ENCODE results near the gene LIMS3.
"Not testable (repeated sequence)": the region's sequence is repeated elsewhere in the genome, so short reads cannot be mapped to it uniquely, and the experiment has no call there.

DNA sequence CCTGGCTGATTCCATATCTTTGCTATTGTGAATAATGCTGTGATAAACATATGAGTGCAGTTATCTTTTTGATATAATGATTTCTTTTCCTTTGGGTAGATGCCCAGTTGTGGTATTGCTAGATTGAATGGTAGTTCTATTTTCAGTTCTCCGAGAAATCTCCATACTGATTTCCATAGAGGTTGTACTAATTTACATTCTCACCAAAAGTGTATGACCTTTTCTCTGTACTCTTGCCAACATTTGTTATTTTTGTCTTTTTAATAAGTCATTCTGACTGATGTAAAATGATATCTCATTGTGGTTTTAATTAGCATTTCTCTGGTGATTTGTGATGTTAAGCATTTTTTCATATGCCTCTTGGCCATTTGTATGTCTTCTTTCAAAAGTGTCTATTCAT is 16.4 kb upstream of the LIMS3 start:
- TF ChIP-seq, protein P1, sequence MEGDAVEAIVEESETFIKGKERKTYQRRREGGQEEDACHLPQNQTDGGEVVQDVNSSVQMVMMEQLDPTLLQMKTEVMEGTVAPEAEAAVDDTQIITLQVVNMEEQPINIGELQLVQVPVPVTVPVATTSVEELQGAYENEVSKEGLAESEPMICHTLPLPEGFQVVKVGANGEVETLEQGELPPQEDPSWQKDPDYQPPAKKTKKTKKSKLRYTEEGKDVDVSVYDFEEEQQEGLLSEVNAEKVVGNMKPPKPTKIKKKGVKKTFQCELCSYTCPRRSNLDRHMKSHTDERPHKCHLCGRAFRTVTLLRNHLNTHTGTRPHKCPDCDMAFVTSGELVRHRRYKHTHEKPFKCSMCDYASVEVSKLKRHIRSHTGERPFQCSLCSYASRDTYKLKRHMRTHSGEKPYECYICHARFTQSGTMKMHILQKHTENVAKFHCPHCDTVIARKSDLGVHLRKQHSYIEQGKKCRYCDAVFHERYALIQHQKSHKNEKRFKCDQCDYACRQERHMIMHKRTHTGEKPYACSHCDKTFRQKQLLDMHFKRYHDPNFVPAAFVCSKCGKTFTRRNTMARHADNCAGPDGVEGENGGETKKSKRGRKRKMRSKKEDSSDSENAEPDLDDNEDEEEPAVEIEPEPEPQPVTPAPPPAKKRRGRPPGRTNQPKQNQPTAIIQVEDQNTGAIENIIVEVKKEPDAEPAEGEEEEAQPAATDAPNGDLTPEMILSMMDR (IDR thresholded peaks at IDR 0.05), result not testable (repeated sequence)
- not testable (repeated sequence) for TF ChIP-seq POLR2A, POLR2AphosphoS5, EP300 (IDR thresholded peaks at IDR 0.05)

Data from gastroesophageal sphincter (tissue), 3 donors.